ENCODE measurements around the gene RSAD1.

Gene RSAD1

DNA sequence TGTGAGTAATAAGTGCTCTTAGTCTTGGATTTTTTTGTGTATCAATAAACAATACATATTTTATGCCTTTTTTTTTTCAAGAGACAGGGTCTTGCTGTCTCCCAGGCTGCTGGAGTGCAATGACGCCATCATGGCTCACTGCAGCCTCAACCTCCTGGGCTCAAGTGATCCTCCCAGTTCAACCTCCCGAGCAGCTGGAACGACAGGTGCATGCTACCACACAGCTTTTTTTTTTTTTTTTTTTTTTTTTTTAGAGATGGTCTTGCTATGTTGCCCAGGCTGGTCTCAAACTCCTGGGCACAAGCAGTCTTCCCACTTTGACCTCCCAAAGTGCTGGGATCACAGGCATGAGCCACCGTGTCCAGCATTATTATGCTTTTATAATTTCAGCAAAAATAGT lies 39.7 kb upstream of the RSAD1 start:
- no peak for TF ChIP-seq CTCF (conservative IDR thresholded peaks at IDR 0.05; ENCODE audit: low read depth)
- POLR2A ChIA-PET (ENCODE audit: low non-redundant PET), result interaction anchor here (0.6 kb wide), 1 partner anchor 13 kb away, joined by 6 read pairs; no protein-coding TSS in a partner anchor
- CTCF ChIA-PET, result interaction anchor here (0.7 kb wide), 1 partner anchor 243 kb away, joined by 6 read pairs; no protein-coding TSS in a partner anchor
- no peak overlapping the region for H3K27ac ChIP-seq
- DNase-seq (ENCODE audit: low spot score), result no peak

DNA sequence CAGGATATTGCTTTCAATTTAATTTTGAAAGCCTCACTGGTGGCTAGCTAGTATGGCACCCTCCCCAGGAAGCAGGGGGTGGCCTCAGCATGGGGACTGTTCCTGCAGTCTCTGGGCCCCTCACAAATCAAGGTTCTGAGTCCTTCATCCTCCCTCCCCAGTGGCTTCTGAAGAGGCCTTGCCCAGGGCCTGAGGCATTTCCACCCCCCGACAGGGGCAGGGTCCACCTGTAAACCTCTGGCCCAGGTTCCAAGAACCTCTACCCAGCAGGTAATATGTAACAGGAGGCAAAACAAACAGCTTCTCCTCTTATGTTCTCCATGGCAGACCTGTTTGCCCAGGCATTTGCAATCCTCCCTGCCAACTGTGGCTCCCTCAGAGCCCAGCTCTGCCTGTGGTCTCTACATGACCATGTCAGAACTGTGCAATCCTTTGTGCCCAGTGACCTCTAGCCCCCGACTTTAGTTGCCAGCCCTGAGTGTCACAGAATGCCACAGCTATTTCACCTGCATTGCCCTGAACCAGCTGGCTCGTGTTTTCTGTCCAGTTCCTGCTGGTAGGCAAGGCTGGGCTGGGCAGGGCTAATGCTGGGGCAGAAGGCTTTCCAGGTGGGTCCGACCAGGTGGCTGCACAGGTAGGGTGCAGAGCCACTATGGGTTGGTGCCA lies 38.4 kb upstream of the RSAD1 start:
- peak overlapping the region; percentile 30 for H3K27ac ChIP-seq
- DNase-seq (ENCODE audit: low spot score), result no peak
- CTCF ChIA-PET, result no interaction called here
- no peak for TF ChIP-seq CTCF (conservative IDR thresholded peaks at IDR 0.05; ENCODE audit: low read depth)
- POLR2A ChIA-PET (ENCODE audit: low non-redundant PET), result no interaction called here

DNA sequence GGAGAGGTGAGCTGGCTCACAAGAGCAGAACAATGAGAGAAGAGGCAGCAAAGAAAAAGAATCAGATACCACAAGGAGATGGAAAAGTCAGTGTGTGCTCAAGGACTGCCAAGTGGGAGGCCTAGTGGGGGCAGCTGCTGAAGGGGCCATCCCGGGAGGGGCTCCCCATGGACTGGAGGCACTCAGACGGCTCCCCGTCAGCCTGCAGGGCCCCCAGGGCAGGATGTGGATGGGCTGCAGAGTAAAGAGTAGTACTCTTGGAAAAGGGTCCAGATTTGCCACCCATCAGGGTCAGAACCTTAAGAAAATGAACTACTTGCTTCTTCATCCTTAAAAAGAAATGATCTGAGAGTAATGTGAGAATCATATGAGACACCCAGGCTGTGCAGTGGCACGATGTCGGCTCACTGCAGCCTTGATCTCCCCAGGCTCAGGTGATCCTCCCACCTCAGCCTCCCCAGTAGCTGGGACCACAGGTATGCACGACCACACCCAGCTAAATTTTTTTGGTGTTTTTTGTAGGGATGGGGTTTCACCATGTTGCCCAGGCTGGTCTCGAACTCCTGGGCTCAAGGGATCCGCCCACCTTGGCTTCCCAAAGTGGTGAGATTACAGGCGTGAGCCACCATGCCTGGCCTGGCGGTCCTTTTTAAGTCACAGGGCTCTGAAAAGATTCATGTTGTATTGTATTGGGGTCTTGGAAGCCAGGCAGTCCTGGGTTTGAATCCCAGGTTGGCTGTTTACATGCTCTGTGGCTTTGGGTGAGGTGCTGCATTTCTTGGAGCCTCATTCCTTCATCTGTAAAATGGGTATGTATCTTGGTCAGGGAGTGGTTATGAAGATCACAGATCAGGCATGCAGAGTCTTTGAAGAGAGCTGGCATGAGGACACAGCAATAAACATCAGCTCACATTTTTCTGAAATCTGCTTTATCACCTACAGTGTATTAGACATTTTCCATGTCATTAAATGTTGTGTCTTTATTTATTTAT lies 37.5 kb upstream of the RSAD1 start:
- no peak for DNase-seq (ENCODE audit: low spot score)
- ChIA-PET CTCF (interaction anchor here (1.1 kb wide), 1 partner anchor 13 kb away, joined by 4 read pairs; no protein-coding TSS in a partner anchor), POLR2A (ENCODE audit: low non-redundant PET) (no interaction called here)
- peak overlapping the region; percentile 30 for H3K27ac ChIP-seq
- TF ChIP-seq CTCF (conservative IDR thresholded peaks at IDR 0.05; ENCODE audit: low read depth), result no peak

DNA sequence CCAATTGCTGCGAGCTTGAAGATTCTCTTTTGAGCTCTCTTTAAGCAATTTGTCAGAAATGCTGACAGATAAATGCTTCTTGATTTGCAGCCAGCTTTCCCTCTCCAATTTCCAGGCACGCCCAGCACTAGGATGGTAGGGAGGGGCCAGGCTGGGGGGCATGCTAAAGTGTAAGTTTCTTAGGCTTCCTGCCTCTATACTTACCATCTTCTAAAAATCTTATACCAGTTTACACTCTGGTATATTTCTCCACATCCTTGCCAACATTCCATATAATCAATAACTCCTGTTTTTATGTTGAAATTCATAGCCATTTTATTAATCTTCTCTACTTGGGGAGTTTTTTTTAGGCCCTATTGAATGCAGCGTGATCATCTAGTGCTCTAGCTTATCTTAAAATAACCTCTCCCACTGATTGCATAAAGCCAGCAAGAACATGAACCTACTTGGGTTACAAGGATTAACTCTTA lies 35.1 kb upstream of the RSAD1 start:
- no peak for TF ChIP-seq CTCF (conservative IDR thresholded peaks at IDR 0.05; ENCODE audit: low read depth)
- H3K27ac ChIP-seq, result peak overlapping the region; percentile 83; the same call in 1 of the 2 replicates
- ChIA-PET CTCF (interaction anchor here (0.6 to 0.9 kb wide), 3 partner anchors 36 to 1232 kb away, joined by 3 to 4 read pairs (median 4); no protein-coding TSS in a partner anchor), POLR2A (ENCODE audit: low non-redundant PET) (no interaction called here)
- DNase-seq (ENCODE audit: low spot score), result no peak

DNA sequence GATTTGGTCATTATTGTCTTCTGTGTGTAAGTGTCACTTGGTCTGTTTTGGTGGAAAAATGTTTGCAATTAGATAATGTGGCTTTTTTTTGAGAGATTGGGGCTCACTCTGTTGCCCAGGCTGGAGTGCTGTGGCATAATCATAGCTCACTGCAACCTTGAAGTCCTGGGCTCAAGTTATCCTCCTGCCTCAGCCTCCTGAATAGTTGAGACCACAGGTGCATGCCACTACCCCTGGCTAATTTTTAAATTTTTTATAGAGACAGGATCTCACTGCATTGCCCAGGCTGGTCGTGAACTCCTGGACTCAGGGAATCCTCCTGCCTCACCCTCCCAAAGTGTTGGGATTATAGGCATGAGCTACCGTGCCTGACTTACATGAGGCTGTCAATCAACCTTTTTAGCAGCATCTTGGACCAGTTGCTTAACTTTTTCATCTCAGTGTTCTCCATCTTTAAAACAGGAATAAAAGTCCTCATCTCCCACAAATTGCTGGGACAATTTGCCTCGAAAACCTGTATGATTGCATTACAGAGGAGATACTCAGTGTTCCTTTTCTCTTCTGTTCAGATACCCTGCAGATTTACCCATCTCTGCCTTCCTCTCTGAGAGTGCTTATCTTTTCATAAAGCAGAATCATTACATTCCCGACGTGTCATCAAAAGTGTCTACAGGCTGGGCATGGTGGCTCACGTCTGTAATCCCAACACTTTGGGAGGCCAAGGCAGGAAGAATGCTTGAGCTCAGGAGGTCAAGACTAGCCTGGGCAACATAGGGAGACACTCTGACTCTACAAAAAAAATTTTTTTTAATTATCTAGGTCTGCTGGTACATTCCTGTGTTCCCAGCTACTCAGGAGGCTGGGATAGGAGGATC lies 33.6 kb upstream of the RSAD1 start:
- CTCF ChIA-PET, result interaction anchor here (0.6 kb wide), 1 partner anchor 110 kb away, joined by 4 read pairs; no protein-coding TSS in a partner anchor
- DNase-seq (ENCODE audit: low spot score), result no peak
- TF ChIP-seq CTCF (conservative IDR thresholded peaks at IDR 0.05; ENCODE audit: low read depth), result no peak
- POLR2A ChIA-PET (ENCODE audit: low non-redundant PET), result no interaction called here
- no peak overlapping the region for H3K27ac ChIP-seq

Data from RWPE1 (cell line).